WTC11 (cell line): Measurements from ENCODE around the gene RPRD1B. TPM values are rescaled to one million over a fixed set of nuclear protein-coding genes. Genes with fewer than 3 reads are reported as not detected.

ENCODE experiments used
- ATAC-seq: fragments of 200-7000 bp; cut with Tn5 transposase; 2 replicates; pipeline ENCODE4 v1.10.0; 2021; ENCODE audit warnings: mild to moderate bottlenecking, moderate library complexity
- CTCF ChIA-PET: fragments of 300-600 bp; sonication (Branson Sonifier 250); formaldehyde crosslinking; loops from one replicate; lab custom pipeline; 2021; ENCODE audit warnings: antibody characterized with exemption; lab: Charles Lee
- POLR2A ChIA-PET: fragments of 350-600 bp; sonication (Branson Sonifier 250); formaldehyde crosslinking; loops from one replicate; lab custom pipeline; 2021; ENCODE audit warnings: antibody characterized with exemption; lab: Charles Lee
- DNase-seq: peaks from one replicate; pipeline ENCODE4 v3.0.0; 2021; ENCODE audit warnings: low spot score
- H3K27ac Mint-ChIP-seq: 2 replicates; pipeline ENCODE4 v1.8.0; 2021; ENCODE audit warnings: mixed read lengths
- H3K27me3 Mint-ChIP-seq: 2 replicates; pipeline ENCODE4 v1.8.0; 2021; ENCODE audit warnings: low read depth, mild to moderate bottlenecking, moderate library complexity, mixed read lengths
- H3K36me3 Mint-ChIP-seq: 2 replicates; pipeline ENCODE4 v1.8.0; 2021; ENCODE audit warnings: mixed read lengths
- H3K4me1 Mint-ChIP-seq: 2 replicates; pipeline ENCODE4 v1.8.0; 2022; ENCODE audit warnings: mixed read lengths
- H3K4me3 Mint-ChIP-seq: 2 replicates; pipeline ENCODE4 v1.8.0; 2021; ENCODE audit warnings: mild to moderate bottlenecking, moderate library complexity, mixed read lengths
- H3K9me3 Mint-ChIP-seq: 2 replicates; pipeline ENCODE4 v1.8.0; 2021; ENCODE audit warnings: mixed read lengths
- AFF4 ChIP-seq: sonication (generic); formaldehyde crosslinking; IDR thresholded peaks from 2 replicates; pipeline ENCODE4 v1.8.1; 2023; ENCODE audit warnings: mild to moderate bottlenecking, missing genetic modification reagents, borderline replicate concordance
- ELF4 ChIP-seq: sonication (generic); formaldehyde crosslinking; IDR thresholded peaks from 2 replicates; pipeline ENCODE4 v1.8.1; 2022; ENCODE audit warnings: low read depth, mild to moderate bottlenecking, moderate library complexity, missing genetic modification reagents
- EMX1 ChIP-seq: fragments of 250-450 bp; sonication (Bioruptor Pico); IDR thresholded peaks from 2 replicates; pipeline ENCODE4 v1.8.0; 2021; ENCODE audit warnings: mild to moderate bottlenecking
- HMGA2 ChIP-seq: fragments of 250-450 bp; sonication (Bioruptor Pico); IDR thresholded peaks from 2 replicates; pipeline ENCODE4 v1.4.0; 2021; ENCODE audit warnings: mild to moderate bottlenecking, moderate library complexity
- HMGXB4 ChIP-seq: sonication (generic); formaldehyde crosslinking; IDR thresholded peaks from 2 replicates; pipeline ENCODE4 v1.8.1; 2023; ENCODE audit warnings: mild to moderate bottlenecking, moderate library complexity, missing genetic modification reagents
- NR1H2 ChIP-seq: sonication (generic); formaldehyde crosslinking; IDR thresholded peaks from 2 replicates; pipeline ENCODE4 v1.9.0; 2021; ENCODE audit warnings: mild to moderate bottlenecking, moderate library complexity, missing genetic modification reagents
- NR2C2 ChIP-seq: sonication (generic); formaldehyde crosslinking; IDR thresholded peaks from 2 replicates; pipeline ENCODE4 v1.8.0; 2022; ENCODE audit warnings: mild to moderate bottlenecking, missing genetic modification reagents
- RORB ChIP-seq: fragments of 250-450 bp; sonication (Bioruptor Pico); IDR thresholded peaks from 2 replicates; pipeline ENCODE4 v1.9.0; 2021; ENCODE audit warnings: mild to moderate bottlenecking
- SMAD3 ChIP-seq: sonication (generic); formaldehyde crosslinking; IDR thresholded peaks from 2 replicates; pipeline ENCODE4 v1.8.0; 2022; ENCODE audit warnings: missing genetic modification reagents, mild to moderate bottlenecking, borderline replicate concordance
- STAT6 ChIP-seq: sonication (generic); formaldehyde crosslinking; conservative IDR thresholded peaks from 2 replicates; pipeline ENCODE4 v1.8.1; 2023; ENCODE audit warnings: mild to moderate bottlenecking, low read depth, missing genetic modification reagents, moderate library complexity
- USF2 ChIP-seq: sonication (generic); formaldehyde crosslinking; IDR thresholded peaks from 2 replicates; pipeline ENCODE4 v1.8.1; 2023; ENCODE audit warnings: mild to moderate bottlenecking, missing genetic modification reagents, moderate library complexity
- ZBTB43 ChIP-seq: sonication (generic); formaldehyde crosslinking; IDR thresholded peaks from 2 replicates; pipeline ENCODE4 v1.8.1; 2023; ENCODE audit warnings: mild to moderate bottlenecking, missing genetic modification reagents
- ZNF138 ChIP-seq: sonication (generic); formaldehyde crosslinking; conservative IDR thresholded peaks from 2 replicates; pipeline ENCODE4 v1.8.1; 2022; ENCODE audit warnings: mild to moderate bottlenecking, moderate library complexity, missing genetic modification reagents
- ZNF232 ChIP-seq: sonication (generic); formaldehyde crosslinking; IDR thresholded peaks from 2 replicates; pipeline ENCODE4 v1.8.0; 2022; ENCODE audit warnings: mild to moderate bottlenecking, missing genetic modification reagents
- ZNF263 ChIP-seq: sonication (generic); formaldehyde crosslinking; IDR thresholded peaks from 2 replicates; pipeline ENCODE4 v1.8.1; 2022; ENCODE audit warnings: low read depth, mild to moderate bottlenecking, moderate library complexity, missing genetic modification reagents
- ZNF317 ChIP-seq: sonication (generic); formaldehyde crosslinking; IDR thresholded peaks from 2 replicates; pipeline ENCODE4 v1.8.1; 2023; ENCODE audit warnings: low read depth, mild to moderate bottlenecking, moderate library complexity, missing genetic modification reagents, borderline replicate concordance
- total RNA-seq: library from RNA; stranded (reverse); gene quantifications from 3 replicates; pipeline ENCODE4 v1.2.3, GENCODE V29; 2021
- TF ChIP-seq, protein P1 (sequence below): sonication (generic); formaldehyde crosslinking; IDR thresholded peaks from 2 replicates; pipeline ENCODE4 v1.8.0; 2023; ENCODE audit warnings: missing genetic modification reagents
- TF ChIP-seq, protein P2 (sequence below): sonication (generic); formaldehyde crosslinking; IDR thresholded peaks from 2 replicates; pipeline ENCODE4 v1.8.0; 2022; ENCODE audit warnings: mild to moderate bottlenecking, missing genetic modification reagents
- TF ChIP-seq, protein P3 (sequence below): fragments of 250-450 bp; sonication (Bioruptor Pico); IDR thresholded peaks from 2 replicates; pipeline ENCODE4 v2.1.2; 2022; ENCODE audit warnings: mild to moderate bottlenecking, moderate library complexity
- TF ChIP-seq, protein P4 (sequence below): fragments of 250-450 bp; sonication (Bioruptor Pico); IDR thresholded peaks from 2 replicates; pipeline ENCODE4 v1.9.0; 2021; ENCODE audit warnings: moderate library complexity, mild to moderate bottlenecking, inconsistent platforms, borderline replicate concordance

Gene RPRD1B
- total RNA-seq, 1 experiment from 2014 or later = 21.4 TPM

GRCh38 chr20:38131588-38132121 lies 98.1 kb downstream of the RPRD1B start:
- H3K27ac Mint-ChIP-seq = no peak overlapping the region
- DNase-seq = no peak
- no peaks in the 10 kb centered on the region for H3K9me3 Mint-ChIP-seq
- H3K27me3 Mint-ChIP-seq = no peaks in the 10 kb centered on the region
- TF ChIP-seq, protein P1, sequence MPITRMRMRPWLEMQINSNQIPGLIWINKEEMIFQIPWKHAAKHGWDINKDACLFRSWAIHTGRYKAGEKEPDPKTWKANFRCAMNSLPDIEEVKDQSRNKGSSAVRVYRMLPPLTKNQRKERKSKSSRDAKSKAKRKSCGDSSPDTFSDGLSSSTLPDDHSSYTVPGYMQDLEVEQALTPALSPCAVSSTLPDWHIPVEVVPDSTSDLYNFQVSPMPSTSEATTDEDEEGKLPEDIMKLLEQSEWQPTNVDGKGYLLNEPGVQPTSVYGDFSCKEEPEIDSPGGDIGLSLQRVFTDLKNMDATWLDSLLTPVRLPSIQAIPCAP = no peak
- TF ChIP-seq ZNF317 (CRISPR knock-in tag) = no peak
- TF ChIP-seq, protein P2, sequence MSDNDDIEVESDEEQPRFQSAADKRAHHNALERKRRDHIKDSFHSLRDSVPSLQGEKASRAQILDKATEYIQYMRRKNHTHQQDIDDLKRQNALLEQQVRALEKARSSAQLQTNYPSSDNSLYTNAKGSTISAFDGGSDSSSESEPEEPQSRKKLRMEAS = no peak
- TF ChIP-seq AFF4 (CRISPR knock-in tag) = no peak
- TF ChIP-seq EMX1 (CRISPR knock-in tag) = no peak
- no peak for TF ChIP-seq HMGXB4 (CRISPR knock-in tag)
- TF ChIP-seq ZNF232 = no peak
- TF ChIP-seq, protein P3, sequence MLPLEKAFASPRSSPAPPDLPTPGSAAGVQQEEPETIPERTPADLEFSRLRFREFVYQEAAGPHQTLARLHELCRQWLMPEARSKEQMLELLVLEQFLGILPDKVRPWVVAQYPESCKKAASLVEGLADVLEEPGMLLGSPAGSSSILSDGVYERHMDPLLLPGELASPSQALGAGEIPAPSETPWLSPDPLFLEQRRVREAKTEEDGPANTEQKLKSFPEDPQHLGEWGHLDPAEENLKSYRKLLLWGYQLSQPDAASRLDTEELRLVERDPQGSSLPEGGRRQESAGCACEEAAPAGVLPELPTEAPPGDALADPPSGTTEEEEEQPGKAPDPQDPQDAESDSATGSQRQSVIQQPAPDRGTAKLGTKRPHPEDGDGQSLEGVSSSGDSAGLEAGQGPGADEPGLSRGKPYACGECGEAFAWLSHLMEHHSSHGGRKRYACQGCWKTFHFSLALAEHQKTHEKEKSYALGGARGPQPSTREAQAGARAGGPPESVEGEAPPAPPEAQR (CRISPR knock-in tag) = no peak
- TF ChIP-seq STAT6 = no peak
- TF ChIP-seq HMGA2 (CRISPR knock-in tag) = no peak
- no peak for TF ChIP-seq USF2 (CRISPR knock-in tag)
- TF ChIP-seq ELF4 (CRISPR knock-in tag) = no peak
- TF ChIP-seq ZNF263 (CRISPR knock-in tag) = no peak
- no peak for TF ChIP-seq NR1H2 (CRISPR knock-in tag)
- TF ChIP-seq, protein P4, sequence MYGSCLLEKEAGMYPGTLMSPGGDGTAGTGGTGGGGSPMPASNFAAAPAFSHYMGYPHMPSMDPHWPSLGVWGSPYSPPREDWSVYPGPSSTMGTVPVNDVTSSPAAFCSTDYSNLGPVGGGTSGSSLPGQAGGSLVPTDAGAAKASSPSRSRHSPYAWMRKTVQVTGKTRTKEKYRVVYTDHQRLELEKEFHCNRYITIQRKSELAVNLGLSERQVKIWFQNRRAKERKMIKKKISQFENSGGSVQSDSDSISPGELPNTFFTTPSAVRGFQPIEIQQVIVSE (CRISPR knock-in tag) = no peak
- TF ChIP-seq SMAD3 (CRISPR knock-in tag) = no peak
- TF ChIP-seq RORB = no peak
- TF ChIP-seq ZBTB43 (CRISPR knock-in tag) = no peak
- TF ChIP-seq ZNF138 (CRISPR knock-in tag) = no peak
- TF ChIP-seq NR2C2 (CRISPR knock-in tag) = no peak
- TF ChIP-seq, all 79 proteins: peak for 0
- Mint-ChIP-seq H3K4me1 (peaks cover 5% of the 10 kb centered on the region), H3K4me3 (no peak overlapping the region), H3K36me3 (no peaks in the 10 kb centered on the region)
- ChIA-PET CTCF (interaction anchor here (0.6 kb wide), 1 partner anchor 1864 kb away, joined by 5 read pairs; no protein-coding TSS in a partner anchor), POLR2A (no interaction called here)
- no peak for ATAC-seq
